NCI-H510A (cell line): Measurements from ENCODE around the gene DYNLL1.
A peak's percentile ranks its signal among the peaks of the same experiment; 100 is the strongest.
"Not testable (repeated sequence)": the region's sequence is repeated elsewhere in the genome, so short reads cannot be mapped to it uniquely, and the experiment has no call there.

Experiments
- DNase-seq: peaks from one replicate; lab custom pipeline; 2025; lab: John Stamatoyannopoulos, UW

DYNLL1 gene

DNA sequence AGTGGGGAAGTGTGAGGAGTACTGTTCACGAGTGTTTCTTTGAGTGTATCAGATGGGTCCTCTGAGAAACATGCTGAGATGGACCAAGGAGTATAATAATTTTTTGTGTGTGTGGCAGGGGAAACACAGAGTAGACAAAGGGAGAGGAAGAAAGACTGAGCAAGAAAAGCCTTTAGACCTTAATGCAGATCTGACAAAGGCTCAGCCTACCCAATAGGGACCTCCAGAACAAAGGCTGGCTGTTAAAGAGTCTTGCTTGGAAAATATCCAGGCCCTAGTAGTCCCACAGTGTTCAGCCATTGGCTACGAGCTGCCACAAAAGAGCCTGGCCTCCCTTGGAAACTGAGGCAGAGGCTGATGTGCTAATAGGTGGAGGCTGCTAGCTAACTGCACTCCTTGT is 19.6 kb downstream of the DYNLL1 start:
- no peak for DNase-seq

- not testable (repeated sequence) for DNase-seq
Observed at GRCh38 chr12:120519324-120519723, 23.4 kb downstream of the DYNLL1 start.

DNA sequence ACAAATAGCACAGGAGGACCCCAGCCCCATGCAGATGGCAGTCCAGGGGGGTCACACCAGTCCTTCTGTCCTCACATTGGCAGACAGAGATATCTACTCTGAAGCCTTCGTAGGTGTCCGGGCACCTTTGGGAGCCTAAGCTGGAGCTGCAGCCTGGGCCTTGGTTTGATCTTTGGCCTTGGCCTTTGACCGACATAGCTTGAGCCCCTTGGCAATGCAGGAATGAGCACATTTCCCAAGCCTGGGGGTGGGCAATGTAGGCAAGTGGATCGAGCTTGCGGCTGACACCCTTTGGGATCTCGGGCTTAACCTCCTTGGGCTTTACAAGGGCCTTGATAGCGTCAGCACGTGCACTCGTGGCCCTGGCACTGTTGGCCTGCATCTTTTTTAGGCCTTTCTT is 26.7 kb downstream of the DYNLL1 start:
- DNase-seq = no peak

GRCh38 chr12:120528861-120529525 is 33.1 kb downstream of the DYNLL1 start, which contains the start of gene COQ5:
TSS of gene COQ5 (minus strand) at chr12:120529158. CDS start at chr12:120529141, 17 bp downstream.
- DNase-seq = peak; percentile 88

DNA sequence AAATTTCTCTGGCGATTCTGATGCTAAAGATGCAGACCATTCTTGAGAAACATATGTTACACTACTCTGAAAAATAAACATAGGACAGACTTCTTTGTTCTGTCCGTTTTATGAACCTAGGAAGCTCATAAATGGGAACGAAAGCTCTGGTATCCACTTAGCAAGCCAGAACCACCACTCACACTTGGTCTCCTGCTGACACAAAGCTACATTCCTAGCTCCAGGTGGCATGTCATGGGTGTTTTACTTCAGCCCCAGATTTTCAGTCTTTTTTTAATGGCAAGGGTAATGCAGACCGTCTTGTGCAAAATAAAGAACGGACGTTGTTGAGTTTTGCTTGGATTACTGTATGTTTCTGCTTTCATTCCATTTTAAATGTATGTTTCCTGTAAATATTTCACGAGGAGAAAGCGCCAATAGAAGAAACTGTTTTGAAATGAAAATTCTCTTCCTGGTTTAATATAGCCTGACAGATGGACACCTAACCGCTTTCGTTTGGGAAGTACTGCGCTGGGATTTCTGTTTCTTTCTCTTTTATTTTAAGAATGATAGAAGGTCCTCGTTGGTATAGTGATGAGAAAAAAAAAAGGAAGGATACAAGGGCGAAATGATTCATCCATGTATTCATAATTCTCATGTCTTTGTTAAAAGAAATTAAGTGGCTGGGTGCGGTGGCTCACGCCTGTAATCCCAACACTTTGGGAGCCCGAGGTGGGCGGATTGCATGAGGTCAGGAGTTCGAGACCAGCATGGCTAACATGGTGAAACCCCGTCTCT is 33.9 kb downstream of the DYNLL1 start:
- no peak for DNase-seq

- DNase-seq = not testable (repeated sequence)
Observed at GRCh38 chr12:120530418-120530761, 34.5 kb downstream of the DYNLL1 start.

DNA sequence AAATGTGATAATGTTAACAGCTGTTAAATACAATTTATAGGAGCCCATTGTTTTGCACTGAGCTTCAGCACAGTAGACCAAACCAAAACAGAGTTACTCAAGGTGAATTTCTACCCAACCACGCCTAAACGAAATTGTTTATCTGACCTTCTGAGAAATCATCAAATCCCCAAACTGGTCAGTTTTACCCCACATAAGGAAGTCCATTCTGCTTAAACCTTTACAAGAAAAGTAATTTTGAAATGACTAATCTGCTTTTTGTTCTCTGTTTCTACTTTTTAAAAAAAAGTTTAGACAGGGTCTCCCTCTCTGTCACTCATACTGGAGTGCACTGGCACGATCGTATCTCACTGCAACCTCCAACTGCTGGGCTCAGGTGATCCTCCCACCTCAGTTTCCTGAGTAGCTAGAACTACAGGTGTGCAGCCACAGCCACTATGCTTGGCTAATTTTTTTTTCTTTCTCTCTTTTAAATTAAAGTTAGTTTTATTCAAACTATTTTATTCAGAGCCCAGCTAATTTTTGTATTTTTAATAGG is 36.9 kb downstream of the DYNLL1 start:
- DNase-seq = no peak

DNA sequence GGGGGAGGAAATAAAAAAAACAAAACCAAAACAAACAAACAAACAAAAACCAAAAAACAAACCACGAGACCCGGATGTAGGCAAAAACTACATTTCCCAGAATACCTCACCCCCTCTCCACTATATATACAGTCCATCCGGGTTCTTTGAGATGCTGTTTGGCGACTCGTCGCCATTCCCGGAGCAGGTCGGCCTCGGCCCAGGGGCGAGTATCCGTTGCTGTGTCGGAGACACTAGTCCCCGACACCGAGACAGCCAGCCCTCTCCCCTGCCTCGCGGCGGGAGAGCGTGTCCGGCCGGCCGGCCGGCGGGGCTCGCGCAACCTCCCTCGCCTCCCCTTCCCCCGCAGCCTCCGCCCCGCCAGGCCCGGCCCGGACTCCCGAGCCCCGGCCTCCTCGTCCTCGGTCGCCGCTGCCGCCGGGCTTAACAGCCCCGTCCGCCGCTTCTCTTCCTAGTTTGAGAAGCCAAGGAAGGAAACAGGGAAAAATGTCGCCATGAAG is 38.3 kb downstream of the DYNLL1 start, which contains the start of gene RNF10:
Gene RNF10, plus strand, starts transcription at position 154 of the 500 bp plus-strand sequence. CDS start 456 bp downstream, outside the sequence.
- peak; percentile 74 for DNase-seq

DNA sequence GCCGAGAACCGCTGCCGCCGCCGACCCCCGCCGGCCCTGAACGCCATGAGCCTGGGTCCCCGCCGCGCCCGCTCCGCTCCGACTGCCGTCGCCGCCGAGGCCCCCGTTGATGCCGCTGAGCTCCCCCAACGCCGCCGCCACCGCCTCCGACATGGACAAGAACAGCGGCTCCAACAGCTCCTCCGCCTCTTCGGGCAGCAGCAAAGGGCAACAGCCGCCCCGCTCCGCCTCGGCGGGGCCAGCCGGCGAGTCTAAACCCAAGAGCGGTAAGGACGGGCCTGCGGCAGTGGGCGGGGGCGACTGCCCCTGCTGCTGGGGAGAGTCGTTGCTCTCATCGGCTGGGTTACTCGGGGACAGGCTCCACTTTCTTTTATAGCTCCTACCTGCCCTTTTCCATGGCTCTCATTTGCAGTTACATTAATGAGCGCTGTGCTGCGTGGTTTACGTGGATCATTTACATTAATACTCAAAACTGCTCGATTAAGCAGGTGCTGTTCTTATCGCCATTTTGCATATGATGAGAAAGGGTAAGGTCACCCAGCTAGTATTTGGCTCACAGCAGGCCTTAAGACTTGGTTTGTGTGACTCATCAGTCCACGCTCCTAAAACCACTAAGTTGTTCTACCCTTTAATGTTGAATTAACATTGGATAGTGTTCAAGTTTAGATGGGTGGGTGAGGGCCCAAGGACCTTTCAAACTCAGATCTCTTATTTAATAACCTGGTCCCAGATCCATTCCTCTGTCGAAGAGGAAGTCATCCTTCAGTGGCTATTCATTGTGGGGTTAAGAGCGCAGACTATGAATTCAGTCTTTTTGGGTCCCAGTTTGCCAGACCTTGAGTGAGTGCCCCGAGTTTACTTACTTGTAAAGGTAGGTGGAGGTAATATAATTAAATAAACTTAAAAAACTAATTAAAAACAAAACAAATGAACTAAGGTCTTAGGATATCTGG is 39.1 kb downstream of the DYNLL1 start:
- no peak for DNase-seq

GRCh38 chr12:120536064-120536791 is 40.3 kb downstream of the DYNLL1 start:
- DNase-seq = no peak

DNA sequence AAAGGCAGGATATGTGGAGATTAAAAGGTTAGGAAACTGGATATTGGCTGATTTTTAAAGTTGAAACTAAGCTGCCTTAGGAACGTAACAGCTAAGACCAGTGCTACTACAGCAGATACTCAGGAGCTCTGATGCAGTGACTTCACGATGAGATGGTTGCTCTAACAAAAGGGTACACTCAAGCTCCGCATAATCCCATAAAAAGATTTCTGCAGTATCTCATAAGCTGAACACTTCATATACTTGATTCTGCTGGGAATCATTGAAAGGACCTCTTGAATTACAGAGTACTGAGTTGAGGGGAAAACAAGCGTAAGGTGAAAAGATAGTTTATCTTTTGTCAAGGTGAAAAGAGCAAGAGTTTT is 41.9 kb downstream of the DYNLL1 start:
- no peak for DNase-seq

GRCh38 chr12:120538281-120539156 is 42.6 kb downstream of the DYNLL1 start:
- DNase-seq = no peak

DNA sequence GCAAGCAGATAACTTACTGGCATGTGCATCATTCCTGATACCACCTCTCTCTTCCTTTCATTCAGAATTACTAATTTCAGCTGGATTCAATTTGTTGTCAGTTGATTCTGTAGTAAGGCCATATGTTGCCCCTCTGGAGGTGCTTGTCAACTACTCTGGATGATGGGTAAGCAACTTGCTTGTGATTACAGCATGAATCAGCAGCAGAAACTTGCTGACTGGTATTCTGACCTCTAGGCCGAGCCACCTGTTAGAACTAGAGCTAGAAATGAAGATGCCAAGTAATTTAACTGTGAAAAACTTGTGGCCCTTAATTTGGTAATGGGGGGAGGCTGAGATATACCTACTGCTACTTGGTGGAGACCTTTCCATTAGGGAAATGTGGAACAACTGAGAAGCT is 43.4 kb downstream of the DYNLL1 start:
- DNase-seq = no peak

DNA sequence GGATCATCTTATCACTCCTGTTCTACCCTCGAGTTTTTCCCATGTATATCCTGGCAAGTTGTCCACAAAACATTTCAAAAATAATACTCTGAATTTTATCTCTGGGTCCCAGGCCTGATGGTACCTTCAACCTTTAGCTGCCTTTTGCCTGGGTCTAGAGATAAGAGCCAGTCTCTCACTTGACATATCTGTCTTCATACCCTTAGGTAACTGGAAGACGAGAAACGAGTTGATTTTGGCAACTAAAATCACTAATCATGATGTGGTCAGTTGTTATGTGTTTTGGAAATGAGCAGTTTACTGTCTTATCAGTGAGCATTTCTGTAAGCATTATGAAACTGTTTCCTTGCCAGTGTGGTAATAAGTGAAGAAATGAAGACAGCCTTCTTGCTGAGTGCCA is 44.5 kb downstream of the DYNLL1 start:
- no peak for DNase-seq

DNA sequence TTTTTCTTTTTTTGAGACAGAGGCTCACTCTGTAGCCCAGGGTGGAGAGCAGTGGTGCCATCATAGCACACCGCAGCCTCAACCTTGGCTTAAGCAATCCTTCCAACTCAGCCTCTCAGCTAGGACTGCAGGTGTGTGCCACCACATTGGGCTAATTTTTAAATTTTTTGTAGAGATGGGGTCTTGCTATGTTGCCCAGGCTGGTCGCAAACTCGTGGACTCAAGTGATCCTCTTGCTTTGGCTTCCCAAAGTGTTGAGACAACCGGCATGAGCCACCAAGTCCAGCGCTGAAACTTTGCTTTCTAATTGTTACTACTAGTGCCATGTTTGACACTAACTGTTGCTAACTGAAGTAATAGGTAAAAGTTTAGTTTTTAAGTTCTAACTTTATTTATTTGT is 46.3 kb downstream of the DYNLL1 start:
- DNase-seq = no peak

DNA sequence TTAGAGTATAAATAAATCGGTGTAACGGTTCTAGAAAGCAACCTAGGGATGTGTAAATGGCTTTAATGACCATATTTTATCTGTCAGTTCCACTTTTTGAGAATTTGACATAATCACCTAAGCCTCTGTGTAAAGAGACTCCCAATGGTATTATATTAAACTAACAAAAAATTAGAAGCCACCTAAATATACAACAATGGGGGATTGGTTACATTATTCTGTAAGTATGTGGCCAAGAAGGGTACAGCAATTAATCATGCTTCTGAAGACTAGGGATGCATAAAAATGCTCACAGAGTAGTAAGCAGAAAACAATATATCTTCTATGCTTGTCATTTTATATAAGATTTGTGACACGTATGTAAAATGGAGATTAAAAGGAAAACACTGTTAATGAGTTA is 48.8 kb downstream of the DYNLL1 start:
- DNase-seq = no peak

DNA sequence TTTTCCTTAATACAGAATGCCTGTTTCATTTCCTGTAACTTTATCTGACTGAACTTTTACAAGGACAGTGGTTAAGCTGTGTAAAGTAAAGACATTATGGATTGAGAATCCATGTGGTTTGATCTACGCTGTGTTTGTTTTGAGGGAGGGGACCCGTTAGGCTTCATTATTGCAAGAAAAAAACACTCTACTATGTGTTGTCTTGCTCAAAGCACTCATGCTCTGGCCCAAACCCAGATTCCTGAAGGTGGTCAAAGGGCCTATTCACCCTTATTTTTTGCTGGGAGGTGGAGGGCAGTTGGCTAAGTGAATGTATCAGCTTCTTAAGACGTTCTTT is 50.1 kb downstream of the DYNLL1 start:
- no peak for DNase-seq
